HepG2 (cell line): Measurements from ENCODE around the gene FAM20A. TPM values are rescaled to one million over a fixed set of nuclear protein-coding genes. Genes with fewer than 3 reads are reported as not detected.
A peak's percentile ranks its signal among the peaks of the same experiment; 100 is the strongest.

Source experiments
- ARNTL ChIP-seq: sonication (generic); formaldehyde crosslinking; IDR thresholded peaks from 2 replicates; pipeline ENCODE4 v1.4.0; 2020; ENCODE audit warnings: mild to moderate bottlenecking, missing genetic modification reagents
- CSRNP1 ChIP-seq: sonication (generic); formaldehyde crosslinking; IDR thresholded peaks from 2 replicates; pipeline ENCODE4 v1.8.1; 2023; ENCODE audit warnings: mild to moderate bottlenecking, missing genetic modification reagents
- ESRRA ChIP-seq: sonication (generic); formaldehyde crosslinking; IDR thresholded peaks from 2 replicates; pipeline ENCODE4 v1.5.1; 2020; ENCODE audit warnings: mild to moderate bottlenecking, low read depth, missing genetic modification reagents
- HDAC6 ChIP-seq: fragments of 200-600 bp; sonication (generic); IDR thresholded peaks from 2 replicates; pipeline ENCODE4 v1.7.0; 2017; ENCODE audit warnings: mild to moderate bottlenecking, antibody characterized with exemption, low read length, low read depth
- KLF11 ChIP-seq: IDR thresholded peaks from 2 replicates; pipeline ENCODE4 v1.6.1; 2016; ENCODE audit warnings: missing compliant biosample characterization
- KMT2B ChIP-seq: IDR thresholded peaks from 2 replicates; pipeline ENCODE4 v1.6.1; 2016; ENCODE audit warnings: missing genetic modification reagents, missing compliant biosample characterization
- NR0B2 ChIP-seq: sonication (generic); formaldehyde crosslinking; IDR thresholded peaks from 2 replicates; pipeline ENCODE4 v1.4.0; 2020; ENCODE audit warnings: mild to moderate bottlenecking, missing genetic modification reagents
- NR2F1 ChIP-seq, 2 experiments: fragments of 450-650 bp in 1 of 2; formaldehyde crosslinking in 1 of 2; IDR thresholded peaks; 2 replicates each; pipeline versions ENCODE4 v1.5.0 to v1.6.1; 2016 to 2020; ENCODE audit warnings: mild to moderate bottlenecking in 1 of 2, missing compliant biosample characterization in 1 of 2, missing genetic modification reagents in 1 of 2, moderate library complexity in 1 of 2
- NR3C1 ChIP-seq: sonication (generic); formaldehyde crosslinking; IDR thresholded peaks from 2 replicates; pipeline ENCODE4 v1.4.0; 2020; ENCODE audit warnings: missing genetic modification reagents
- PTBP1 ChIP-seq: fragments of 200-400 bp; formaldehyde crosslinking; IDR thresholded peaks from 2 replicates; pipeline ENCODE4 v1.6.1; 2018; ENCODE audit warnings: low read length, low read depth; ENCODE audit not compliant: poor library complexity, severe bottlenecking
- SALL1 ChIP-seq: sonication (generic); formaldehyde crosslinking; IDR thresholded peaks from 2 replicates; pipeline ENCODE4 v1.8.0; 2022; ENCODE audit warnings: mild to moderate bottlenecking, missing genetic modification reagents
- SIX1 ChIP-seq: sonication (generic); formaldehyde crosslinking; IDR thresholded peaks from 2 replicates; pipeline ENCODE4 v1.4.0; 2020; ENCODE audit warnings: missing genetic modification reagents, borderline replicate concordance
- SNRNP70 ChIP-seq: fragments of 200-400 bp; formaldehyde crosslinking; IDR thresholded peaks from 2 replicates; pipeline ENCODE4 v1.6.1; 2017; ENCODE audit warnings: mild to moderate bottlenecking, low read depth, low read length, moderate library complexity
- SP4 ChIP-seq: sonication (generic); formaldehyde crosslinking; IDR thresholded peaks from 2 replicates; pipeline ENCODE4 v1.8.1; 2023; ENCODE audit warnings: mild to moderate bottlenecking, missing genetic modification reagents
- TCF7L2 ChIP-seq: IDR thresholded peaks from 2 replicates; pipeline ENCODE4 v1.6.1; 2011; ENCODE audit warnings: mild to moderate bottlenecking, low read depth, low read length, moderate library complexity
- ZBTB43 ChIP-seq: sonication (generic); formaldehyde crosslinking; conservative IDR thresholded peaks from 2 replicates; pipeline ENCODE4 v1.4.0; 2020; ENCODE audit warnings: missing genetic modification reagents
- ZBTB7A ChIP-seq: sonication (generic); formaldehyde crosslinking; IDR thresholded peaks from 2 replicates; pipeline ENCODE4 v1.8.0; 2022; ENCODE audit warnings: mild to moderate bottlenecking, missing genetic modification reagents
- ZBTB8A ChIP-seq: sonication (generic); formaldehyde crosslinking; IDR thresholded peaks from 2 replicates; pipeline ENCODE4 v1.4.0; 2020; ENCODE audit warnings: mild to moderate bottlenecking, low read depth, missing genetic modification reagents, borderline replicate concordance
- ZNF101 ChIP-seq: sonication (generic); formaldehyde crosslinking; IDR thresholded peaks from 2 replicates; pipeline ENCODE4 v1.4.0; 2020; ENCODE audit warnings: mild to moderate bottlenecking, low read depth, missing genetic modification reagents, borderline replicate concordance
- ZNF136 ChIP-seq: sonication (generic); formaldehyde crosslinking; IDR thresholded peaks from 2 replicates; pipeline ENCODE4 v1.8.1; 2022; ENCODE audit warnings: low read depth, mild to moderate bottlenecking, moderate library complexity, missing genetic modification reagents
- ZNF333 ChIP-seq: sonication (generic); formaldehyde crosslinking; IDR thresholded peaks from 2 replicates; pipeline ENCODE4 v1.4.0; 2020; ENCODE audit warnings: mild to moderate bottlenecking, missing genetic modification reagents, borderline replicate concordance
- ZNF34 ChIP-seq: sonication (generic); formaldehyde crosslinking; IDR thresholded peaks from 2 replicates; pipeline ENCODE4 v1.4.0; 2020; ENCODE audit warnings: mild to moderate bottlenecking, missing genetic modification reagents, borderline replicate concordance
- ZNF354B ChIP-seq: sonication (generic); formaldehyde crosslinking; IDR thresholded peaks from 2 replicates; pipeline ENCODE4 v1.8.0; 2022; ENCODE audit warnings: mild to moderate bottlenecking, missing genetic modification reagents
- ZNF367 ChIP-seq: sonication (generic); formaldehyde crosslinking; IDR thresholded peaks from 2 replicates; pipeline ENCODE4 v1.4.0; 2020; ENCODE audit warnings: missing genetic modification reagents, borderline replicate concordance
- ZNF431 ChIP-seq: sonication (generic); formaldehyde crosslinking; IDR thresholded peaks from 2 replicates; pipeline ENCODE4 v1.9.0; 2022; ENCODE audit warnings: missing genetic modification reagents, low read depth, mild to moderate bottlenecking, borderline replicate concordance
- ZNF441 ChIP-seq: sonication (generic); formaldehyde crosslinking; IDR thresholded peaks from 2 replicates; pipeline ENCODE4 v1.7.0; 2021; ENCODE audit warnings: missing genetic modification reagents, borderline replicate concordance
- ZNF543 ChIP-seq: sonication (generic); formaldehyde crosslinking; IDR thresholded peaks from 2 replicates; pipeline ENCODE4 v1.4.0; 2020; ENCODE audit warnings: mild to moderate bottlenecking, missing genetic modification reagents
- ZNF577 ChIP-seq: sonication (generic); formaldehyde crosslinking; IDR thresholded peaks from 2 replicates; pipeline ENCODE4 v1.4.0; 2020; ENCODE audit warnings: mild to moderate bottlenecking, low read depth, missing genetic modification reagents, borderline replicate concordance
- polyA plus RNA-seq, 8 experiments: library from polyadenylated mRNA; depleted of rRNA in 3 of 8; stranded (reverse) in 7 of 8; unstranded in 1 of 8; fragments of >200 nt; fragmentation: Illumina TruSeq in 4 of 8; extraction: Trizol in 4 of 8; gene quantifications; 2 replicates each; pipeline versions ENCODE4 v1.2.1 to v1.2.3, GENCODE V29; 2011 to 2016; ENCODE audit warnings: low read depth in 4 of 8, missing spikeins in 1 of 8, mixed read lengths in 1 of 8; ENCODE audit not compliant: insufficient read depth in 1 of 8
- total RNA-seq, 5 experiments: library from RNA; depleted of rRNA; stranded (reverse); fragments of >200 nt; fragmentation: Illumina TruSeq; extraction: Trizol; gene quantifications; 2 replicates each; pipeline ENCODE4 v1.2.3, GENCODE V29; 2016; ENCODE audit warnings: low read depth in 1 of 5

FAM20A gene
- total and polyA plus RNA-seq, 2 of the 13 experiments (the other 11 are each of a cell fraction or from before 2014, with no cell fraction given) = 9.3 to 20.7 TPM

GRCh38 chr17:68598545-68598961 lies 2.6 kb downstream of the FAM20A start (continued):
- TF ChIP-seq ZNF101 (CRISPR knock-in tag) (no peak), HDAC6 (no peak), ZNF577 (CRISPR knock-in tag) (no peak), ZNF431 (CRISPR knock-in tag) (no peak), ZBTB43 (CRISPR knock-in tag) (no peak), ZNF333 (CRISPR knock-in tag) (no peak), ESRRA (CRISPR knock-in tag) (0 out of 2 replicates have a peak, but pooled peaks have one; percentile 38), NR3C1 (no peak), ZNF543 (0 out of 2 replicates have a peak, but pooled peaks have one; percentile 72), TCF7L2 (no peak), ZNF441 (CRISPR knock-in tag) (no peak), ZNF136 (CRISPR knock-in tag) (no peak), SNRNP70 (no peak), CSRNP1 (CRISPR knock-in tag) (no peak), ZNF34 (CRISPR knock-in tag) (no peak), ZBTB8A (CRISPR knock-in tag) (no peak), KMT2B (CRISPR knock-in tag) (no peak), ZBTB7A (CRISPR knock-in tag) (no peak), SP4 (CRISPR knock-in tag) (no peak), SIX1 (CRISPR knock-in tag) (no peak), NR2F1 (CRISPR knock-in tag; IDR thresholded peaks at IDR 0.05) (peak in 1 of 2 experiments; percentile 52; a peak in 2 of 4 replicates), ARNTL (no peak), ZNF367 (no peak), SALL1 (0 out of 2 replicates have a peak, but pooled peaks have one; percentile 5), ZNF354B (CRISPR knock-in tag) (no peak), NR0B2 (CRISPR knock-in tag) (no peak), PTBP1 (no peak), KLF11 (CRISPR knock-in tag) (no peak)
